ENCODE measurements around the gene UBR3. TPM values are rescaled to one million over a fixed set of nuclear protein-coding genes. Genes with fewer than 3 reads are reported as not detected.

UBR3 gene
- total RNA-seq, 1 donor from 2014 or later: 34.4 TPM

GRCh38 chr2:170070778-170071177 is 243.5 kb downstream of the UBR3 start:
- Mint-ChIP-seq H3K27me3 (no peaks in the 10 kb centered on the region), H3K27ac (no peak overlapping the region), H3K4me3 (no peak overlapping the region), H3K4me1 (ENCODE audit: unreplicated experiment) (no peaks in the 10 kb centered on the region), H3K36me3 (peaks cover 51% of the 10 kb centered on the region), H3K9me3 (peaks cover 12% of the 10 kb centered on the region)
- DNase-seq (ENCODE audit: extremely low spot score, unreplicated experiment): no peak
- no peak for TF ChIP-seq CTCF (conservative IDR thresholded peaks at IDR 0.05)

- H3K36me3 Mint-ChIP-seq: peaks cover 50% of the 10 kb centered on the region
- H3K9me3 Mint-ChIP-seq: peaks cover 12% of the 10 kb centered on the region
- no peak overlapping the region for H3K27ac Mint-ChIP-seq
- H3K27me3 Mint-ChIP-seq: no peaks in the 10 kb centered on the region
- H3K4me3 Mint-ChIP-seq: no peak overlapping the region
- H3K4me1 Mint-ChIP-seq (ENCODE audit: unreplicated experiment): no peaks in the 10 kb centered on the region
- no peak for DNase-seq (ENCODE audit: extremely low spot score, unreplicated experiment)
- no peak for TF ChIP-seq CTCF (conservative IDR thresholded peaks at IDR 0.05)
These were observed 246.0 kb downstream of the UBR3 start for GRCh38 chr2:170073288-170073687.

GRCh38 chr2:170076189-170076588 is 248.9 kb downstream of the UBR3 start:
- H3K36me3 Mint-ChIP-seq: peaks cover 31% of the 10 kb centered on the region
- no peak for TF ChIP-seq CTCF (conservative IDR thresholded peaks at IDR 0.05)
- H3K4me3 Mint-ChIP-seq: no peak overlapping the region
- H3K27ac Mint-ChIP-seq: no peak overlapping the region
- no peak for DNase-seq (ENCODE audit: extremely low spot score, unreplicated experiment)
- H3K9me3 Mint-ChIP-seq: peaks cover 6% of the 10 kb centered on the region
- no peaks in the 10 kb centered on the region for H3K4me1 Mint-ChIP-seq (ENCODE audit: unreplicated experiment)
- no peaks in the 10 kb centered on the region for H3K27me3 Mint-ChIP-seq

GRCh38 chr2:170077830-170078569 is 250.7 kb downstream of the UBR3 start:
- Mint-ChIP-seq H3K4me3 (no peak overlapping the region), H3K36me3 (peaks cover 22% of the 10 kb centered on the region), H3K27ac (no peak overlapping the region), H3K9me3 (no peaks in the 10 kb centered on the region), H3K27me3 (no peaks in the 10 kb centered on the region), H3K4me1 (ENCODE audit: unreplicated experiment) (no peaks in the 10 kb centered on the region)
- no peak for DNase-seq (ENCODE audit: extremely low spot score, unreplicated experiment)
- TF ChIP-seq CTCF (conservative IDR thresholded peaks at IDR 0.05): no peak

- H3K4me1 Mint-ChIP-seq (ENCODE audit: unreplicated experiment): no peaks in the 10 kb centered on the region
These were observed 257.7 kb downstream of the UBR3 start for GRCh38 chr2:170084820-170085491.

More at GRCh38 chr2:170084820-170085491, 257.7 kb downstream of the UBR3 start:
- TF ChIP-seq CTCF (conservative IDR thresholded peaks at IDR 0.05): no peak
- Mint-ChIP-seq H3K4me3 (no peak overlapping the region), H3K27ac (no peak overlapping the region), H3K36me3 (no peaks in the 10 kb centered on the region), H3K27me3 (no peaks in the 10 kb centered on the region), H3K9me3 (no peaks in the 10 kb centered on the region)
- DNase-seq (ENCODE audit: extremely low spot score, unreplicated experiment): no peak

All from type B pancreatic cell (in vitro differentiated cells).